Tibial nerve (tissue), 4 donors: Measurements from ENCODE around the gene MSN. TPM values are rescaled to one million over a fixed set of nuclear protein-coding genes. Genes with fewer than 3 reads are reported as not detected.
A peak's percentile ranks its signal among the peaks of the same experiment; 100 is the strongest.

Experiments used
- DNase-seq, 2 donors: peaks; one replicate each; pipeline ENCODE4 v3.0.0-alpha.2; 2019; ENCODE audit warnings: low spot score in 2 of 2
- H3K27ac ChIP-seq, 4 donors: fragments of 200-600 bp; sonication (generic) in 3 of 4; one replicate each; pipeline ENCODE4 v1.5.1; 2017 to 2019; ENCODE audit warnings: mild to moderate bottlenecking in 1 of 4
- H3K27me3 ChIP-seq, 2 donors: fragments of 200-600 bp; sonication (generic) in 1 of 2; one replicate each; pipeline versions ENCODE4 v1.5.1 to v1.6.0; 2017 to 2019
- H3K36me3 ChIP-seq, 3 donors: fragments of 200-600 bp; sonication (generic); one replicate each; pipeline ENCODE4 v1.5.1; 2018 to 2019
- H3K4me1 ChIP-seq, 4 donors: fragments of 200-600 bp; sonication (generic) in 3 of 4; one replicate each; pipeline ENCODE4 v1.5.1; 2017 to 2019
- H3K4me3 ChIP-seq, 4 donors: fragments of 200-600 bp; sonication (generic) in 3 of 4; one replicate each; pipeline ENCODE4 v1.5.1; 2017 to 2019; ENCODE audit warnings: mild to moderate bottlenecking in 1 of 4, moderate library complexity in 1 of 4
- H3K9me3 ChIP-seq, 4 donors: fragments of 200-600 bp; sonication (generic) in 3 of 4; one replicate each; pipeline ENCODE4 v1.5.1; 2017 to 2019
- EP300 ChIP-seq, 2 donors: sonication (generic); formaldehyde crosslinking; IDR thresholded peaks; one replicate each; pipeline ENCODE4 v1.6.1; 2017; ENCODE audit warnings: antibody characterized with exemption in 2 of 2, mild to moderate bottlenecking in 1 of 2
- POLR2A ChIP-seq, 2 donors: fragments of 450-650 bp; IDR thresholded peaks; one replicate each; pipeline ENCODE4 v1.6.1; 2017; ENCODE audit warnings: antibody characterized with exemption in 2 of 2, mild to moderate bottlenecking in 2 of 2, moderate library complexity in 2 of 2
- WGBS, 2 donors: methylation state at CpG; one replicate each; pipeline ENCODE4 v1.1.5; 2018; 5-methylcytosine and 5-hydroxymethylcytosine counted together
- total RNA-seq, 4 donors: library from RNA; depleted of rRNA; stranded (reverse); fragments of >200 nt; gene quantifications; one replicate each; pipeline ENCODE4 v1.1.0, GENCODE V29; 2016
- TF ChIP-seq, protein P1 (sequence below), 5 experiments: fragments of 200-600 bp in 3 of 5; fragments of 450-650 bp in 2 of 5; sonication (generic) in 3 of 5; IDR thresholded peaks; one replicate each; pipeline ENCODE4 v1.5.1; 2016 to 2019; ENCODE audit warnings: antibody characterized with exemption in 5 of 5, mild to moderate bottlenecking in 3 of 5, moderate library complexity in 2 of 5

The MSN gene
- total RNA-seq, 4 donors from 2014 or later = 215 to 284 (median 258) TPM

GRCh38 chrX:65697915-65698796, 30.7 kb downstream of the MSN start:
- Histone ChIP-seq H3K36me3 (no peaks in the 10 kb centered on the region), H3K4me1 (peaks cover 0 to 54% (median 17%) of the 10 kb centered on the region in 4 donors), H3K27ac (peak overlapping the region in 3 of 4 donors; percentile 50 to 74 (median 62)), H3K27me3 (no peaks in the 10 kb centered on the region), H3K9me3 (no peaks in the 10 kb centered on the region), H3K4me3 (no peak overlapping the region)
- DNase-seq = peak in 1 of 2 donors; percentile 14
- 24 to 37% methylated on average over 6 of the region's 6 CpGs for WGBS, 2 donors
- TF ChIP-seq, protein P1, sequence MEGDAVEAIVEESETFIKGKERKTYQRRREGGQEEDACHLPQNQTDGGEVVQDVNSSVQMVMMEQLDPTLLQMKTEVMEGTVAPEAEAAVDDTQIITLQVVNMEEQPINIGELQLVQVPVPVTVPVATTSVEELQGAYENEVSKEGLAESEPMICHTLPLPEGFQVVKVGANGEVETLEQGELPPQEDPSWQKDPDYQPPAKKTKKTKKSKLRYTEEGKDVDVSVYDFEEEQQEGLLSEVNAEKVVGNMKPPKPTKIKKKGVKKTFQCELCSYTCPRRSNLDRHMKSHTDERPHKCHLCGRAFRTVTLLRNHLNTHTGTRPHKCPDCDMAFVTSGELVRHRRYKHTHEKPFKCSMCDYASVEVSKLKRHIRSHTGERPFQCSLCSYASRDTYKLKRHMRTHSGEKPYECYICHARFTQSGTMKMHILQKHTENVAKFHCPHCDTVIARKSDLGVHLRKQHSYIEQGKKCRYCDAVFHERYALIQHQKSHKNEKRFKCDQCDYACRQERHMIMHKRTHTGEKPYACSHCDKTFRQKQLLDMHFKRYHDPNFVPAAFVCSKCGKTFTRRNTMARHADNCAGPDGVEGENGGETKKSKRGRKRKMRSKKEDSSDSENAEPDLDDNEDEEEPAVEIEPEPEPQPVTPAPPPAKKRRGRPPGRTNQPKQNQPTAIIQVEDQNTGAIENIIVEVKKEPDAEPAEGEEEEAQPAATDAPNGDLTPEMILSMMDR (IDR thresholded peaks at IDR 0.05) = no peak
- peak in 1 of 2 donors; percentile 37 for TF ChIP-seq EP300 (IDR thresholded peaks at IDR 0.05)
- no peak for TF ChIP-seq POLR2A (IDR thresholded peaks at IDR 0.05)

GRCh38 chrX:65702956-65703355, 35.5 kb downstream of the MSN start:
- no peaks in the 10 kb centered on the region for H3K36me3 ChIP-seq
- H3K9me3 ChIP-seq = no peaks in the 10 kb centered on the region
- peaks cover 0 to 58% (median 33%) of the 10 kb centered on the region in 4 donors for H3K4me1 ChIP-seq
- no peak for DNase-seq
- peak overlapping the region in 2 of 4 donors; percentile 76 for H3K27ac ChIP-seq
- H3K27me3 ChIP-seq = no peaks in the 10 kb centered on the region
- H3K4me3 ChIP-seq = no peak overlapping the region
- TF ChIP-seq, protein P1 (IDR thresholded peaks at IDR 0.05) = no peak
- TF ChIP-seq EP300 (IDR thresholded peaks at IDR 0.05) (no peak), POLR2A (IDR thresholded peaks at IDR 0.05) (no peak)
- 65 to 70% methylated on average over 2 of the region's 2 CpGs for WGBS, 2 donors

DNA sequence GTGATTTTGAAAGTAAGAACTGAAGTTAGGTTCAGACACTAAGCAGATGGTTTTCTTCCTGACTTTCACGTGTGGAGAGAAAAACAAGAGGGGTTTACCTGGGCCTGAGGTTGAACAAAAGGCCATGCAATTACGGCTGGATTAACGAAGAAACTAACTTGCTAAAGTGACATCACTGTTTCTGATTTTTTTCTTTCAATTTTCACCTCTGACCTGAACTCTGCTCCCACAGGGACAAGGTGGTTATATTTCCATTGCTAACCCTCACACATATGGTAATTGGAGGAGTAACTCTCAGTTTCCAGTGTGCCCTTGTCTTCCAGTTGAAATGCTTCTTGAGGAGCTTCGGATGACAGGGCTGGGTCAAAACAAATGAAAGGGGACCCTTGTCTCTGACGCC, 38.0 kb downstream of the MSN start:
- peaks cover 0 to 49% (median 29%) of the 10 kb centered on the region in 4 donors for H3K4me1 ChIP-seq
- no peaks in the 10 kb centered on the region for H3K27me3 ChIP-seq
- no peaks in the 10 kb centered on the region for H3K9me3 ChIP-seq
- H3K27ac ChIP-seq = peak overlapping the region in 3 of 4 donors; percentile 50 to 76 (median 76)
- H3K36me3 ChIP-seq = no peaks in the 10 kb centered on the region
- DNase-seq = no peak
- no peak overlapping the region for H3K4me3 ChIP-seq
- 56 to 58% methylated on average over 5 of the region's 5 CpGs for WGBS, 2 donors
- TF ChIP-seq EP300 (IDR thresholded peaks at IDR 0.05) = no peak
- TF ChIP-seq POLR2A (IDR thresholded peaks at IDR 0.05) = no peak
- TF ChIP-seq, protein P1 (IDR thresholded peaks at IDR 0.05) = no peak

DNA sequence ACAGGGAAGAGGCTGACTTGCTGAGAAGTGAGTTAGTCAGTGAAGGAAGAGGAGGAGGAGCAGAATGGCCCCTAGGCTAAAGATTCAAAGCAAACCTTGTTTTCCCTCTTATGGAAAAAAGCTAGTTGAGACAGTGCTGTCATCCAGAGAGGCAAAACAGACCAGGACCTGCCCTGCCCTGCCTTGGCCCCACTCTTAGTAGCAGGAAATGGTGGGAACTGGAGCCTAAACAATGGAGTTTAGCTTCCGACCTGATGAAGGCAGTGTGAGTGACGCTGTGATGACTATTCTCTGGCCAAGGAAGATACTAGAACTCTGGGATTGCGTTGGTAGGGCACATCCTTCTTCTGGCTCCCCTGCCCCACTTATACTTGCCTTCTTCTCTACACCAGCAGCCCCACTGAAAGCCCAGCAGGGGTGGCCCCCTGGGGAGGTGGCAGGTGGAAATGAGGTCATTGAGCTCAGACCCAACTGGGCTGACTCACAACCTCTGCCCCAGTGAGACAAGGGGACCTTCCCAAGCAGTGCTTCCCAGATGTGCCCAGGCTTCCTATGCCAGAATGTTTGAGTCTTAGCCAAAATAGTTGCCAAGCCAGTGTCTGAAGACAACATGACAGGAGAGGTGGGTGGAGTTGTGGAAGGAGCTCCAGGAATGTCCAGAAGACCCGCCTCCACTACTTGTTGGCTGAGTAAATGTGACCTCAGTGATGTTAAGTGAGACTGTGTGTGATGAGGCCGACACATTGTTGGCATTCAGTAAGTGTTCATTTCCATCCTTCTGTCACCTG, 38.8 kb downstream of the MSN start:
- no peaks in the 10 kb centered on the region for H3K36me3 ChIP-seq
- no peaks in the 10 kb centered on the region for H3K9me3 ChIP-seq
- TF ChIP-seq EP300 (IDR thresholded peaks at IDR 0.05) = no peak
- TF ChIP-seq, protein P1 (IDR thresholded peaks at IDR 0.05) = no peak
- TF ChIP-seq POLR2A (IDR thresholded peaks at IDR 0.05) = no peak
- H3K27me3 ChIP-seq = no peaks in the 10 kb centered on the region
- no peak overlapping the region for H3K4me3 ChIP-seq
- H3K27ac ChIP-seq = peak overlapping the region in 3 of 4 donors; percentile 34 to 76 (median 76)
- H3K4me1 ChIP-seq = peaks cover 0 to 49% (median 29%) of the 10 kb centered on the region in 4 donors
- no peak for DNase-seq
- WGBS, 2 donors = 28 to 60% methylated on average over 4 to 5 of the region's 5 CpGs
